ENCODE measurements around the gene SLC2A4RG. TPM values are rescaled to one million over a fixed set of nuclear protein-coding genes. Genes with fewer than 3 reads are reported as not detected.

SLC2A4RG gene
- total and polyA plus RNA-seq, 2 of the 13 experiments (the other 11 are each of a cell fraction or from before 2014, with no cell fraction given): 91.4 to 95.9 TPM

DNA sequence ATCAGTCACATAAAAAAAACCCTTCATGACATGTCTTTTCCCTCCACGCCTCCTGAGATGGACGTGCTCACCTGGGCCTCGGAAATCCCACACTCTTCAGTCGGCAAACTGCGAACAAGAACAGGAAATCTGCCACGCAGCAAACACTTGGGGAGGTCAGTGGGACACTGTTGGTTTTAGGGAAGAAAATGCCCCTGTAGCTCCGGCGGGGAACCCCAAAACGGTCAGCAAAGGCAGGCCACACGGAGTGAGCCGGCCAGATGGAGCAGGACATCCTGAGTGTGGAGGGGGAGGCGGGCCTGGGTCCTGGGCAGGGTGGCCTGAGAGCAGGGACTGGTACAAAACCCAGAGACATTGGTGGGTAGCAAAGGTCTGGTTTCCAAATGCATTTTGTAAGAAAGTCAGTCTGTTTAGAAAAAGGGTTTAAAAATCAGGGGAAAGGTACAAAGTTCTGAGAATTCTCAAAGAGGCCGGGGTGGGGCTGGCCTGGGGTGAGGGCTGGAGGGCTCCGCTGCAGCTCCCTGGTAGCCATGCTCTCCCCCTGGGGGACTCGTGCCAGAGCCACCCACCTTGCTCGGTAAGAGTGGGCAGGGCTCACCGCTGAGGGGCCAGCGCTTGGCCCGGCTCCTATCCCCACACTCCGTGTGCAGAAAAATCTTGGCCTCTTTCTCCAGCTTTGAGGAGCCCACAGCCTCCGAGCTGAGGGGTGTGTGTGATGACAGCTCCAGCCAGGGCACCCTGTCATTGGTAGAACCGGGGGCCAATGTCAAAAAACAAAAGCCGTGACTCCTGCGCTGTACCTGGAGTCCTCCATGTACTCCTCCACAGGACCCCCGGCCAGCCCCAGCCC is 5.2 kb downstream of the SLC2A4RG start (continued):
- peak; percentile 66; the same call in 1 of the 2 replicates for TF ChIP-seq HIVEP1 (CRISPR knock-in tag; IDR thresholded peaks at IDR 0.05)
- TF ChIP-seq ARNTL (CRISPR knock-in tag; IDR thresholded peaks at IDR 0.05): peak; percentile 64; the same call in 1 of the 2 replicates
- TF ChIP-seq MAZ (IDR thresholded peaks at IDR 0.05; ENCODE audit: borderline replicate concordance, low read depth, low read length): 0 out of 2 replicates have a peak, but pooled peaks have one; percentile 27
- TF ChIP-seq MAZ (CRISPR knock-in tag; IDR thresholded peaks at IDR 0.05; ENCODE audit: low read depth): 0 out of 2 replicates have a peak, but pooled peaks have one; percentile 27
- no peak for TF ChIP-seq ZNF253 (CRISPR knock-in tag; IDR thresholded peaks at IDR 0.05; ENCODE audit: borderline replicate concordance)
- TF ChIP-seq, protein P1, sequence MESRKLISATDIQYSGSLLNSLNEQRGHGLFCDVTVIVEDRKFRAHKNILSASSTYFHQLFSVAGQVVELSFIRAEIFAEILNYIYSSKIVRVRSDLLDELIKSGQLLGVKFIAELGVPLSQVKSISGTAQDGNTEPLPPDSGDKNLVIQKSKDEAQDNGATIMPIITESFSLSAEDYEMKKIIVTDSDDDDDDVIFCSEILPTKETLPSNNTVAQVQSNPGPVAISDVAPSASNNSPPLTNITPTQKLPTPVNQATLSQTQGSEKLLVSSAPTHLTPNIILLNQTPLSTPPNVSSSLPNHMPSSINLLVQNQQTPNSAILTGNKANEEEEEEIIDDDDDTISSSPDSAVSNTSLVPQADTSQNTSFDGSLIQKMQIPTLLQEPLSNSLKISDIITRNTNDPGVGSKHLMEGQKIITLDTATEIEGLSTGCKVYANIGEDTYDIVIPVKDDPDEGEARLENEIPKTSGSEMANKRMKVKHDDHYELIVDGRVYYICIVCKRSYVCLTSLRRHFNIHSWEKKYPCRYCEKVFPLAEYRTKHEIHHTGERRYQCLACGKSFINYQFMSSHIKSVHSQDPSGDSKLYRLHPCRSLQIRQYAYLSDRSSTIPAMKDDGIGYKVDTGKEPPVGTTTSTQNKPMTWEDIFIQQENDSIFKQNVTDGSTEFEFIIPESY (CRISPR knock-in tag; IDR thresholded peaks at IDR 0.05): no peak
- TF ChIP-seq ZNF724P (CRISPR knock-in tag; IDR thresholded peaks at IDR 0.05; ENCODE audit: borderline replicate concordance): peak; percentile 54; the same call in 1 of the 2 replicates
- TF ChIP-seq, protein P2, sequence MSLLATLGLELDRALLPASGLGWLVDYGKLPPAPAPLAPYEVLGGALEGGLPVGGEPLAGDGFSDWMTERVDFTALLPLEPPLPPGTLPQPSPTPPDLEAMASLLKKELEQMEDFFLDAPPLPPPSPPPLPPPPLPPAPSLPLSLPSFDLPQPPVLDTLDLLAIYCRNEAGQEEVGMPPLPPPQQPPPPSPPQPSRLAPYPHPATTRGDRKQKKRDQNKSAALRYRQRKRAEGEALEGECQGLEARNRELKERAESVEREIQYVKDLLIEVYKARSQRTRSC (CRISPR knock-in tag; IDR thresholded peaks at IDR 0.05; ENCODE audit: low read depth): peak; percentile 62; the same call in 1 of the 2 replicates
- TF ChIP-seq ZNF678 (CRISPR knock-in tag; IDR thresholded peaks at IDR 0.05): peak; percentile 74; the same call in 1 of the 2 replicates
- no peak for TF ChIP-seq FOXM1 (CRISPR knock-in tag; IDR thresholded peaks at IDR 0.05)
- peak; percentile 32; the same call in 1 of the 2 replicates for TF ChIP-seq ZNF619 (CRISPR knock-in tag; IDR thresholded peaks at IDR 0.05)
- peak; percentile 58; the same call in 1 of the 2 replicates for TF ChIP-seq ZSCAN31 (CRISPR knock-in tag; IDR thresholded peaks at IDR 0.05; ENCODE audit: low read depth)
- 0 out of 2 replicates have a peak, but pooled peaks have one; percentile 32 for TF ChIP-seq GATA4 (IDR thresholded peaks at IDR 0.05; ENCODE audit: borderline replicate concordance, low read depth)
- TF ChIP-seq ZNF75D (CRISPR knock-in tag; IDR thresholded peaks at IDR 0.05; ENCODE audit: borderline replicate concordance): no peak
- no peak for TF ChIP-seq SRF (IDR thresholded peaks at IDR 0.05; ENCODE audit: low read depth, low read length)
- TF ChIP-seq, protein P3, sequence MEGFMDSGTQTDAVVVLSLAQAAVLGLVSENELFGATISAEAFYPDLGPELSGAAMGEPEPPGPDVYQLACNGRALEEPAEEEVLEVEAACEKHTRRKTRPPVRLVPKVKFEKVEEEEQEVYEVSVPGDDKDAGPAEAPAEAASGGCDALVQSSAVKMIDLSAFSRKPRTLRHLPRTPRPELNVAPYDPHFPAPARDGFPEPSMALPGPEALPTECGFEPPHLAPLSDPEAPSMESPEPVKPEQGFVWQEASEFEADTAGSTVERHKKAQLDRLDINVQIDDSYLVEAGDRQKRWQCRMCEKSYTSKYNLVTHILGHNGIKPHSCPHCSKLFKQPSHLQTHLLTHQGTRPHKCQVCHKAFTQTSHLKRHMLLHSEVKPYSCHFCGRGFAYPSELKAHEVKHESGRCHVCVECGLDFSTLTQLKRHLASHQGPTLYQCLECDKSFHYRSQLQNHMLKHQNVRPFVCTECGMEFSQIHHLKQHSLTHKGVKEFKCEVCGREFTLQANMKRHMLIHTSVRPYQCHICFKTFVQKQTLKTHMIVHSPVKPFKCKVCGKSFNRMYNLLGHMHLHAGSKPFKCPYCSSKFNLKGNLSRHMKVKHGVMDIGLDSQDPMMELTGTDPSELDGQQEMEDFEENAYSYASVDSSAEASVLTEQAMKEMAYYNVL (CRISPR knock-in tag; IDR thresholded peaks at IDR 0.05; ENCODE audit: borderline replicate concordance): no peak
- TF ChIP-seq GATAD2A (CRISPR knock-in tag; IDR thresholded peaks at IDR 0.05): 0 out of 2 replicates have a peak, but pooled peaks have one; percentile 14
- TF ChIP-seq POLR2AphosphoS5 (IDR thresholded peaks at IDR 0.05; ENCODE audit: low read depth, low read length): peak; percentile 79
- no peak for TF ChIP-seq CBX2 (IDR thresholded peaks at IDR 0.05; ENCODE audit: low read depth, low read length)
- TF ChIP-seq CBX2 (CRISPR knock-in tag; IDR thresholded peaks at IDR 0.05; ENCODE audit: low read depth): no peak
- TF ChIP-seq SMC3 (IDR thresholded peaks at IDR 0.05; ENCODE audit: low read length): no peak
- TF ChIP-seq ZSCAN25 (CRISPR knock-in tag; IDR thresholded peaks at IDR 0.05): 0 out of 2 replicates have a peak, but pooled peaks have one; percentile 27

Data from HepG2 (cell line).